Measurements from ENCODE around the gene EOLA2. TPM values are rescaled to one million over a fixed set of nuclear protein-coding genes. Genes with fewer than 3 reads are reported as not detected.

The EOLA2 gene
- polyA plus RNA-seq, 1 experiment = 35.5 TPM

DNA sequence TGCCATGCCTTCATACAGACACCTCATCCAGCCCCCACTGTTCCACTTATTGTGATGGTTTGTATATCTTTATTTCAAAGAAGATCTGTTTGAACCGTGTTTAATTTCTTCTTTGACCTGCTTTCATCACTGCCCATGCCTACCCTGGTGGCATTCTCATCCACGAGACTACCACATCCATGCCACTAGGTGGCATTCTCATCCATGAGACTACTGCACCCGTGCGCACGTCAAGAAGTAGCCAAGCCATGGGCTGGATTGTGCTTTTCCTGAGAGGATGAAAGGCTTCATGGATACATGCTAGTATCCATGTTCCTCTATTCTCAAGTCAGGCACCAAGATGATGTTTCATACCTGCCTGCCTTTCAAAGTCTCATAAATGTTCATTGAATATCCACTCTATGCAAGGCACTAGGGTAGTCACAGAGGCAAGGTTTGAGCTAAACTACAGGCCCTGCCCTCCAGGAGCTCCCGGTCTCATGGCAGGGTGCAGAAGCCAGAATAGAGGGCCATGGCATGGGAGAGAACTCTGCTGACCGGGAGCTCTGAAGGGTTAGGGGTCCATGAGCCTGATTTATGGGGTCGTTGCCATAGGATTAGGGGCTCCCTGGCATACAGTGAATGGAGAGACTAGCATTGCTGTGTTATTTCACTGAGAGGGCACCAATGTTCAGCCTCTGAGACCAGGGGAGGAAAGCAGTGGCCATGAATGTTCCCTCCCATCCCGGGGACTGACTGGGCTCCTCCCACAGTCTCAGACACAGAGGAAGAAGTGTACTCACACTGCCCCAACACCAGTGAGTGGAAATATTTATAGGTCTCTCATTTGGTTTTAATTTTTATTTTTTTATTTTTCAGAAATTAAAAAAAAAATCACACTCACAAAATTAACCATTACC lies 24.8 kb upstream of the EOLA2 start:
- no peaks in the 10 kb centered on the region for H3K9me3 ChIP-seq (ENCODE audit: control insufficient read depth, insufficient read depth, low read length)
- H3K27ac ChIP-seq (ENCODE audit: low read depth, low read length) = no peak overlapping the region
- ChIA-PET POLR2A (no interaction called here), CTCF (interaction anchor here (0.6 to 3.4 kb wide), 9 partner anchors 11 to 752 kb away, joined by 3 to 27 read pairs (median 3); partner anchors contain the start of gene MAMLD1)
- DNase-seq (ENCODE audit: low read depth, low spot score) = peak; percentile 33
- no peak overlapping the region for H3K4me3 ChIP-seq (ENCODE audit: low read depth, low read length)
- H3K27me3 ChIP-seq (ENCODE audit: control insufficient read depth, insufficient read depth, low read length) = no peaks in the 10 kb centered on the region
- TF ChIP-seq, protein P1, sequence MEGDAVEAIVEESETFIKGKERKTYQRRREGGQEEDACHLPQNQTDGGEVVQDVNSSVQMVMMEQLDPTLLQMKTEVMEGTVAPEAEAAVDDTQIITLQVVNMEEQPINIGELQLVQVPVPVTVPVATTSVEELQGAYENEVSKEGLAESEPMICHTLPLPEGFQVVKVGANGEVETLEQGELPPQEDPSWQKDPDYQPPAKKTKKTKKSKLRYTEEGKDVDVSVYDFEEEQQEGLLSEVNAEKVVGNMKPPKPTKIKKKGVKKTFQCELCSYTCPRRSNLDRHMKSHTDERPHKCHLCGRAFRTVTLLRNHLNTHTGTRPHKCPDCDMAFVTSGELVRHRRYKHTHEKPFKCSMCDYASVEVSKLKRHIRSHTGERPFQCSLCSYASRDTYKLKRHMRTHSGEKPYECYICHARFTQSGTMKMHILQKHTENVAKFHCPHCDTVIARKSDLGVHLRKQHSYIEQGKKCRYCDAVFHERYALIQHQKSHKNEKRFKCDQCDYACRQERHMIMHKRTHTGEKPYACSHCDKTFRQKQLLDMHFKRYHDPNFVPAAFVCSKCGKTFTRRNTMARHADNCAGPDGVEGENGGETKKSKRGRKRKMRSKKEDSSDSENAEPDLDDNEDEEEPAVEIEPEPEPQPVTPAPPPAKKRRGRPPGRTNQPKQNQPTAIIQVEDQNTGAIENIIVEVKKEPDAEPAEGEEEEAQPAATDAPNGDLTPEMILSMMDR (IDR thresholded peaks at IDR 0.05; ENCODE audit: low read depth, low read length) = peak; percentile 70

DNA sequence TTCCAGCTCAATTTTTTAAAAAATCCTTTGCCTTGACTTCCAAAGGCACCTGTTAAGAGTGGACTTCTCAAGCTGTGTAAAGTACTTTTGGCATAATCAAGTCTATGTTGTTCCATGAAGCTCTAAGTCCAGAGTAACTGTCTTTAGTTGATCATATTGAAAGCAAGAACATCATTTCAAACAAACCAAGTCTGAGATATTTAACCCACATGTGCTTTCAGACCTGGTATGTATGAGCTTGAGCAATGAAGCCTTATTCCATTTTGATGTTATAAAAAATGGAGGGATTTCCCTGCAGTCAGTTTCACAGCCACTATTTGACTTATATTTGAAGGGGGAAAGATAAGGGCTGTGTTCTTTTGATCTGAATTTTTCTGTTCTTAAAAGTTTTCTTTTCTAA lies 23.7 kb upstream of the EOLA2 start:
- CTCF ChIA-PET = interaction anchor here (0.5 to 3.4 kb wide), 4 partner anchors 16 to 664 kb away, joined by 3 to 27 read pairs (median 4); partner anchors contain the start of gene MAMLD1
- Histone ChIP-seq H3K27ac (ENCODE audit: low read depth, low read length) (no peak overlapping the region), H3K9me3 (ENCODE audit: control insufficient read depth, insufficient read depth, low read length) (no peaks in the 10 kb centered on the region), H3K4me3 (ENCODE audit: low read depth, low read length) (no peak overlapping the region), H3K27me3 (ENCODE audit: control insufficient read depth, insufficient read depth, low read length) (no peaks in the 10 kb centered on the region)
- POLR2A ChIA-PET = no interaction called here
- no peak for DNase-seq (ENCODE audit: low read depth, low spot score)
- TF ChIP-seq, protein P1 (IDR thresholded peaks at IDR 0.05; ENCODE audit: low read depth, low read length) = no peak

DNA sequence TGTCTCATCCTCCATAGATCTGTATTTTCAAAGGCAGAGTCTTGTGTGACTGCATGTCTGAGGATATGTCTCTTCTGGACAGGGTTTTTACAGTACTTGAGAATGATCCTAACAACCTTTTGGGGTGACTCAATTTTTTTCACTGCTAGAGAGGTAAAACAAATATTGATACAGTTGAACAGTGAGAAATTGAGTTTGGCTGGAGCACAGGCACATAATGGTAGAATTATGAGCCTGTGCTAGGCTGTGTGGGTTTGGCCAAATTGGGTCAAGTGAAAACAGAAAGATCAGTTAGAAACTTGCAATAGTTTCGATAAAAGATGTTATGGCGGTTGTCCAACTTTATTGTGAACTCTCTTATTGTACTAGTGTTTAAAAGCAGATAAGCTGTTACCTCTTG lies 23.3 kb upstream of the EOLA2 start:
- no peak overlapping the region for H3K4me3 ChIP-seq (ENCODE audit: low read depth, low read length)
- no peaks in the 10 kb centered on the region for H3K9me3 ChIP-seq (ENCODE audit: control insufficient read depth, insufficient read depth, low read length)
- DNase-seq (ENCODE audit: low read depth, low spot score) = no peak
- no peak overlapping the region for H3K27ac ChIP-seq (ENCODE audit: low read depth, low read length)
- no peaks in the 10 kb centered on the region for H3K27me3 ChIP-seq (ENCODE audit: control insufficient read depth, insufficient read depth, low read length)
- ChIA-PET POLR2A (no interaction called here), CTCF (interaction anchor here (0.5 to 3.4 kb wide), 4 partner anchors 16 to 664 kb away, joined by 3 to 27 read pairs (median 4); partner anchors contain the start of gene MAMLD1)
- TF ChIP-seq, protein P1 (IDR thresholded peaks at IDR 0.05; ENCODE audit: low read depth, low read length) = no peak

DNA sequence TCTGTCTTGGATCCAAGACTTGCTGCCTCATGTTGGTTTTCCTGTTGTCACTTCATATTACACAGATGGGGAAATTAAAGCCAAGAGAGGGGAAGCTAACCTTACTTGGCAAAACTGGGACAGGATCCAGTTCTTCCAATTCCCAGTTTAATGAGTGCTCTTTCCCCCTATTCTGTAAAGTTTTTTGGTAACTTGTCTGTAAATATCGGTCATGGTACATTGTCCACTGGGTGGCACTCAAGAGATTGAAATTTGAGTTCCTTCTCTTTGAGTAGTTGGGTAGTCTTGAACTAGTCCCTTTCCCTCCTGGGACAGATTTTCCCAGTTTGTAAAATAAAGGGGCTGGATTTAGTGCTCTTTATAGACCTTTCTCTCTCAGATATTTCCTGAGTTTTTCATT lies 12.4 kb upstream of the EOLA2 start:
- POLR2A ChIA-PET = no interaction called here
- DNase-seq (ENCODE audit: low read depth, low spot score) = peak; percentile 23
- Histone ChIP-seq H3K4me3 (ENCODE audit: low read depth, low read length) (no peak overlapping the region), H3K9me3 (ENCODE audit: control insufficient read depth, insufficient read depth, low read length) (no peaks in the 10 kb centered on the region), H3K27me3 (ENCODE audit: control insufficient read depth, insufficient read depth, low read length) (no peaks in the 10 kb centered on the region), H3K27ac (ENCODE audit: low read depth, low read length) (no peak overlapping the region)
- CTCF ChIA-PET = interaction anchor here (0.7 to 2.7 kb wide), 9 partner anchors 10 to 767 kb away, joined by 3 to 13 read pairs (median 5); no protein-coding TSS in a partner anchor
- TF ChIP-seq, protein P1 (IDR thresholded peaks at IDR 0.05; ENCODE audit: low read depth, low read length) = peak; percentile 52

All from AG04450 (cell line).